GM20000 (cell line): ENCODE measurements around the gene KSR2.

Source experiments
- DNase-seq: peaks from one replicate; pipeline ENCODE4 v3.0.0; 2012; ENCODE audit warnings: low spot score
- TF ChIP-seq, protein P1 (sequence below): IDR thresholded peaks from 2 replicates; pipeline ENCODE4 v1.5.1; 2012; ENCODE audit warnings: mild to moderate bottlenecking, control low read depth; ENCODE audit errors: extremely low read depth, missing control alignments

KSR2 gene

DNA sequence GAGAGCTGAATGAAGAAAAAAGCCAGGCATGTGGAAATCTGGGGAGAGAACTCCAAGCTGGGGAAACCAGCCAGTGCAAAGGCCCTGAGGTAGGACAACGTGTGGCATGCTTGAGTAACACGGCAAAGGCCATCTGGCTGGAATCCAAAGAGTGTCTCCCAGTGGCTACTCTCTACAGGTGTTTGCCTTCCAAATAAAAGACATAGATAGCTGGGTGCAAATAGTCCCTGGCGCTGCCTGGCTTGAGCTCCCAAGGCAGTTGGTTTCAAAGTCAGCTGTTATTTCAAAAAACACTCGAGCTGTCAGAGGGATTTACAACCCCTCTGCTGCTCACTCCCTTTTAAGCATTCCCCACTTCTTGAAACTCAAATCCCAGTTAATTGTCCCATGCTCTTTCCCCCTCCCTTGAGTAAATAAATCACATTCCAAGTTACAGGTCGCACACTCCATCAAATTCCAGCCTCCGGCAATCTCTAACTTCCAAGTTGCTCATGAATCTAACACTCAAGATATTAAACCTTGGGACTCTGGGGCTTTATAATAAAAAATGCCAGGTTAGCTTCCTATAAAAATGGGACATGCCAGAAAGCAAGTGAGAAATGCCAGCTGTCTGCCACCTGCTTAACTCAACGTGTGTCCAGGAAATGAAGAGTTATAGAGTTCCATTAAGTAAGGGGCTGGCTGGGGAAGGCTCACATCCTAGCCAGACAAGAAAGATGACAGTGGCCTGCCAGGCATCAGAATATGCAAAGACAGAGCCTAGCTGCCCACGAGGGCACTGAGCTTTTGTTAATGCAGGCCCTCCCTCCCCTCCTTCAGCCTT, 473.7 kb downstream of the KSR2 start:
- TF ChIP-seq, protein P1, sequence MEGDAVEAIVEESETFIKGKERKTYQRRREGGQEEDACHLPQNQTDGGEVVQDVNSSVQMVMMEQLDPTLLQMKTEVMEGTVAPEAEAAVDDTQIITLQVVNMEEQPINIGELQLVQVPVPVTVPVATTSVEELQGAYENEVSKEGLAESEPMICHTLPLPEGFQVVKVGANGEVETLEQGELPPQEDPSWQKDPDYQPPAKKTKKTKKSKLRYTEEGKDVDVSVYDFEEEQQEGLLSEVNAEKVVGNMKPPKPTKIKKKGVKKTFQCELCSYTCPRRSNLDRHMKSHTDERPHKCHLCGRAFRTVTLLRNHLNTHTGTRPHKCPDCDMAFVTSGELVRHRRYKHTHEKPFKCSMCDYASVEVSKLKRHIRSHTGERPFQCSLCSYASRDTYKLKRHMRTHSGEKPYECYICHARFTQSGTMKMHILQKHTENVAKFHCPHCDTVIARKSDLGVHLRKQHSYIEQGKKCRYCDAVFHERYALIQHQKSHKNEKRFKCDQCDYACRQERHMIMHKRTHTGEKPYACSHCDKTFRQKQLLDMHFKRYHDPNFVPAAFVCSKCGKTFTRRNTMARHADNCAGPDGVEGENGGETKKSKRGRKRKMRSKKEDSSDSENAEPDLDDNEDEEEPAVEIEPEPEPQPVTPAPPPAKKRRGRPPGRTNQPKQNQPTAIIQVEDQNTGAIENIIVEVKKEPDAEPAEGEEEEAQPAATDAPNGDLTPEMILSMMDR, result no peak
- DNase-seq, result no peak

DNA sequence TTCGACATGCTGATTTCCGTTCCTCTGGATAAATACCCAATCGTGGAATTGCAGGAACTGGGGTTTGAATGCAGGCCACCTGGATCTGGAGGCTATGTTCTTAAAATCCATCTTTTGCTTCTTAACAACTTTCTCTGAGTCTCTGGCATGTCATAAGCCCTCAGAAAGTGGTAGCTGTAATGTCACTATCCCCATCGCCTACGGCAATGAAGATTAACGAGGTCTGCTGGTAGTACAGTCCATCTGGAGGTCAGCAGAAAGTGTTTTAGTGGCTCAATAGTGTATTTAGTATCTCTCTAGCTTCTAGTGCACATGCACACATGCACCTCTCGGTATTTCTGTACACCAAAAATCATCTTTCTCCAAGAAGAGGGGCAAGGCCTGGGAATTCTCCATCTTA, 477.1 kb downstream of the KSR2 start:
- TF ChIP-seq, protein P1, result no peak
- DNase-seq, result no peak

DNA sequence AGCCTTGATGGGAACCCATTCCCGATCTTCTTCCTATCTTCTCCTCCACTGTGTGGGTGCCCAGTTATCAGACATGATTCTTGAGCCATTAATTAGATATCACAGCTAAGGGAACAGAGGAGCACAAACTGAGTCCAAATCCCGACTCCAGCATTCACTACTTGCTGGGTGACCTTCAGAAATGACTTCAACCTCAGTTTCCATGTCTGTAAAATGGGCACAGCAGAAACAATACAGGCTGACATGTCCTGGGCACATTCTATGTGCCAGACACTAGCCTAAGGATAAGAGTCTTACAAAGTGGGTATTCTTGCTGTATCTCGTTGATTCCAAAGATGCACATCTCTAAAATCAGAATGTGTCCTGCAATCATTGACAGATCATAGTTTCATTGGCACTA, 478.7 kb downstream of the KSR2 start:
- DNase-seq, result no peak
- TF ChIP-seq, protein P1, result no peak

DNA sequence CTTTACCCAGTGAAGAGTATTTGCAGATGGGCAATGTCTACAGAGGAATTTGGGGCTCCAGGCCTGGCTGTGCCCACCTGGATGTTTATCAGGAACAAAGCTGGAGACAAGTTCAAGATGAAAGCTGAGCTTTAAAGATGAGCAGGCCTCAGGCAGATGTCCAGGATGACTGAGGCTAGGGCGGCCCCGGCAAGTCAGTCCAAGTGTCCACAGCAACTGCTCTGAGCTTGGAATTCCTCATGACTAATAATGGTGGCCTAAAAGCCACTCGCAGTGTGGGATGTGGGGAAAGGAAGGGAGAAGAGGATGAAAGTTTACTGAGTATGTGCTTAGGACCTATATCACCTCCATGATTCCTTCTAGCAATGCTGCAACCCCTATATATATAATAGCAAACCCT, 479.1 kb downstream of the KSR2 start:
- TF ChIP-seq, protein P1, result no peak
- no peak for DNase-seq

DNA sequence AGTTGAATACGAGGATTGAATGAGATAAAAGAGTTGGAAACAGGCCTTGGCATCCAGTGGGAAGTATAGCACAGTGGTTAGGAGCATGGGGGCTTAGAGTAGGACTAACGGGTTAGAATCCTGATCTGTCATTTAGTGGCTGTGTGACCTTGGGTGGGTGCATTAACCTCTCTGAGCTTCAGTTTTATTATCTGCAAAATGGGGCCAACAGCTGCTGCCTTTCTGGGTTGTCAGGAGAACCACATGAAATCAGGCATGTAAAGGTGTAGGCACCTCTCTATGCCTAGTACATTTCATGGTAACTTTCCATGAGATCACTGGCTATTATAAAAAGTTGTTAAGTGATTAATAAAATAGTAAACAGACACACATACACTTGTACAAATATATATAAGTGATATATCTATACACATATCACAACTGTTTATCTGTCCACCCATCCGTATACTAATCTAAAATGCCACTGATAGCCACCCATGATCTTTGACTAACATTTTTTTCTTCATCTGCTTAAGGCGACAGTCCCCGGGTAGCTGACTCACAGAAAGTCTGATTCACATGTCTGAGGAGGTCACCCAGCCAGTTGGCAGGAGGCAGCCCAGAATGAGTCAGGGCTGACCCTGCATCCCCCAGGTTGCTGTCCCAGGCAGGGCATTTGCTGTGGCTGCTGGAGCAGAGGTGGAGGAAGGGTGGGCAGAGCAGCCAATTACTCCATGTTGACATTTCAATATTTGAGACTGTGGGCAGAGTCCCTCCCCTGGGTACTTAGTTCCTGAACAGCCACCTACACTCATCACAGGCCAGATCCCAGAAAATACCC, 481.7 kb downstream of the KSR2 start:
- TF ChIP-seq, protein P1, result no peak
- DNase-seq, result no peak

DNA sequence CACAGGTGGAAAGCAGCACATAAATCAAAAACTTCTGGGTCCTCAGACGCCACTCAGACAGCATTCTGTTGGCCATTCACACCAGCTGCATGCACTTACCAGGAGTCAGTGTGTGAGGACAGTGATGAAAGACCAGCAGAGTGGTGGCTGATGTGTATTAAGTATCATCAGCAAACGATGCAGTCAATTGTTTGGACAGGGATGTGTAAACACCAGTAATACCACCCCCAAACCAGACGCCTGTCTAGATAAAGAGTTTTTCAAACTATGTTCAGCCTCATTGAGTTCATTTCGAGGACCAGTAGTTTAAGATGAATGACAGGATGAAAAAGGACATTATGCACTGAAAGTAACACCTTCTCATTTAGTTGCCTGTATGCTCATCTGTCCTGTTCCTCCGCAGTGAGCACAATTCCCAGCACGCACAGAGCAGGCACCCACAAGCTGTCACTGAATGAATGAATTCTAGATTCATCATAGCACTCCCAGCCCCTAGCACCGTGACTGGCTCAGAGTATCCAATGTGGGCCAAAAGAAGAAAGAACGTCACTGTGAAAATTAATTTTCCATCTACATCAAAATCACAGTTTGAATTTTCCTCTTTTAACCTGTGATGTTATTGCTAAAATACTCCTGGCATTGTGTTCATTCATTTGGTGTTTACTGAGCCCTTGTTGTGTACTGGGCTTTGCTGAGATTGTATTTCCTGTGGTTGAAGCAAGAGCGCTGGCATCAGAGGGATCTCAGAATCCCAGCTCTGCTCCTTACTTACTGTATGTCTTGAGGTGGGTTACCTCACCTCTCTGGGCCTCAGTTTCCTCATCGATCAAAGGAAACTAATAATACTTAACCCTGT, 482.6 kb downstream of the KSR2 start:
- no peak for DNase-seq
- TF ChIP-seq, protein P1, result no peak
